ENCODE results near the gene RAD52.

- TF ChIP-seq POLR2AphosphoS5 (IDR thresholded peaks at IDR 0.05; ENCODE audit: low read depth, low read length) (no peak), POLR2A (IDR thresholded peaks at IDR 0.05; ENCODE audit: low read depth, low read length) (no peak), TAF1 (IDR thresholded peaks at IDR 0.05; ENCODE audit: low read depth, low read length) (no peak), POU2F2 (IDR thresholded peaks at IDR 0.05; ENCODE audit: low read depth, low read length) (no peak)
Measured at GRCh38 chr12:862303-862911, 87.1 kb downstream of the RAD52 start.

Data from GM12891 (cell line).